Common myeloid progenitor, CD34-positive (primary cell): ENCODE measurements around the gene MBD6.

Experiments used
- CTCF ChIA-PET: fragments of 350-600 bp; sonication (Branson Sonifier 250); formaldehyde crosslinking; loops from one replicate; lab custom pipeline; 2021; ENCODE audit warnings: antibody characterized with exemption; lab: Charles Lee
- POLR2A ChIA-PET: fragments of 350-600 bp; sonication (Branson Sonifier 250); formaldehyde crosslinking; loops from one replicate; lab custom pipeline; 2021; ENCODE audit warnings: antibody characterized with exemption; lab: Charles Lee
- DNase-seq, 3 donors: peaks; one replicate each; pipeline versions ENCODE4 v3.0.0 to v3.0.0-alpha.2; 2013
- H3K27ac ChIP-seq, 2 experiments: 1 replicate in 1 of 2; 2 replicates in 1 of 2; pipeline ENCODE4 v1.7.0; 2013; ENCODE audit warnings: inconsistent platforms in 2 of 2, low read length in 2 of 2, mild to moderate bottlenecking in 2 of 2, low read depth in 1 of 2, moderate library complexity in 1 of 2; ENCODE audit not compliant: severe bottlenecking in 2 of 2, insufficient read depth in 1 of 2, poor library complexity in 1 of 2
- H3K27me3 ChIP-seq, 5 experiments: replicated peaks in 2 of 5; 1 replicate in 3 of 5; 2 replicates in 2 of 5; pipeline versions ENCODE4 v1.6.1 to v1.7.0; 2013; ENCODE audit warnings: low read length in 4 of 5, mild to moderate bottlenecking in 2 of 5, moderate library complexity in 2 of 5, inconsistent platforms in 1 of 5; ENCODE audit not compliant: insufficient read depth in 5 of 5, control insufficient read depth in 4 of 5
- H3K36me3 ChIP-seq, 4 experiments: 1 replicate in 2 of 4; 2 replicates in 2 of 4; pipeline versions ENCODE4 v1.6.1 to v1.7.0; 2013; ENCODE audit warnings: low read length in 3 of 4, control low read depth in 1 of 4, mild to moderate bottlenecking in 1 of 4; ENCODE audit not compliant: control insufficient read depth in 4 of 4, insufficient read depth in 4 of 4
- H3K4me1 ChIP-seq, 4 experiments: 1 replicate in 3 of 4; 2 replicates in 1 of 4; pipeline versions ENCODE4 v1.6.1 to v1.7.1; 2013; ENCODE audit warnings: low read length in 3 of 4, mild to moderate bottlenecking in 3 of 4, control low read depth in 1 of 4, inconsistent platforms in 1 of 4, moderate library complexity in 1 of 4; ENCODE audit not compliant: control insufficient read depth in 4 of 4, insufficient read depth in 4 of 4; ENCODE audit errors: control extremely low read depth in 1 of 4
- H3K4me3 ChIP-seq, 7 experiments: 1 replicate in 4 of 7; 2 replicates in 3 of 7; pipeline versions ENCODE4 v1.5.1 to v1.7.0; 2013; ENCODE audit warnings: mild to moderate bottlenecking in 7 of 7, low read length in 6 of 7, moderate library complexity in 6 of 7, inconsistent platforms in 2 of 7, low read depth in 2 of 7, control low read depth in 1 of 7; ENCODE audit not compliant: insufficient read depth in 4 of 7, control insufficient read depth in 1 of 7; ENCODE audit errors: extremely low read depth in 1 of 7
- H3K9me3 ChIP-seq, 5 experiments: 1 replicate in 4 of 5; 2 replicates in 1 of 5; pipeline versions ENCODE4 v1.6.1 to v1.7.1; 2013; ENCODE audit warnings: low read length in 4 of 5, mild to moderate bottlenecking in 2 of 5, inconsistent platforms in 1 of 5, low read depth in 1 of 5, moderate library complexity in 1 of 5; ENCODE audit not compliant: control insufficient read depth in 4 of 5, insufficient read depth in 2 of 5; ENCODE audit errors: control extremely low read depth in 1 of 5
- WGBS: methylation state at CpG from one replicate; pipeline ENCODE4 v1.1.5; 2013; ENCODE audit not compliant: insufficient coverage; 5-methylcytosine and 5-hydroxymethylcytosine counted together

Gene MBD6

GRCh38 chr12:57541001-57541400 lies 18.4 kb downstream of the MBD6 start:
- no peak overlapping the region for H3K27ac ChIP-seq
- POLR2A ChIA-PET = no interaction called here
- 92% methylated on average over 2 of the region's 2 CpGs for WGBS
- DNase-seq = no peak
- H3K27me3 ChIP-seq = no peaks in the 10 kb centered on the region
- H3K4me1 ChIP-seq = peaks cover 0 to 27% (median 13%) of the 10 kb centered on the region in 4 experiments
- no peaks in the 10 kb centered on the region for H3K9me3 ChIP-seq
- CTCF ChIA-PET = interaction anchor here (1.1 to 4.3 kb wide), 4 partner anchors 9 to 67 kb away, joined by 3 to 24 read pairs (median 4); partner anchors contain the start of gene MBD6
- H3K36me3 ChIP-seq = peaks cover 2 to 31% (median 18%) of the 10 kb centered on the region in 4 experiments
- H3K4me3 ChIP-seq = no peak overlapping the region

GRCh38 chr12:57541717-57542116 lies 19.1 kb downstream of the MBD6 start:
- Histone ChIP-seq H3K9me3 (no peaks in the 10 kb centered on the region), H3K27me3 (no peaks in the 10 kb centered on the region), H3K36me3 (peaks cover 2 to 26% (median 16%) of the 10 kb centered on the region in 4 experiments), H3K27ac (no peak overlapping the region), H3K4me1 (peaks cover 0 to 32% (median 18%) of the 10 kb centered on the region in 4 experiments), H3K4me3 (no peak overlapping the region)
- 100% methylated on average over 1 of the region's 2 CpGs for WGBS
- ChIA-PET CTCF (interaction anchor here (1.3 to 3.2 kb wide), 4 partner anchors 9 to 66 kb away, joined by 3 to 11 read pairs (median 4); no protein-coding TSS in a partner anchor), POLR2A (no interaction called here)
- no peak for DNase-seq

GRCh38 chr12:57543581-57543980 lies 21.0 kb downstream of the MBD6 start:
- Histone ChIP-seq H3K4me3 (no peak overlapping the region), H3K4me1 (peaks cover 0 to 35% (median 18%) of the 10 kb centered on the region in 4 experiments), H3K9me3 (no peaks in the 10 kb centered on the region), H3K27ac (peak overlapping the region in 1 of 2 experiments; percentile 36), H3K36me3 (peaks cover 2 to 17% (median 10%) of the 10 kb centered on the region in 4 experiments), H3K27me3 (peaks cover 0 to 3% (median 0%) of the 10 kb centered on the region in 5 experiments)
- CTCF ChIA-PET = interaction anchor here (0.7 to 3.2 kb wide), 5 partner anchors 9 to 85 kb away, joined by 3 to 11 read pairs (median 3); no protein-coding TSS in a partner anchor
- 13% methylated on average over 1 of the region's 2 CpGs for WGBS
- DNase-seq = peak; percentile 44 to 84 (median 76)
- POLR2A ChIA-PET = interaction anchor here (0.6 to 1.3 kb wide), 6 partner anchors 8 to 27 kb away, joined by 3 to 9 read pairs (median 4); partner anchors contain the start of genes DDIT3 and MBD6

- peaks cover 0 to 14% (median 2%) of the 10 kb centered on the region in 5 experiments for H3K27me3 ChIP-seq
- POLR2A ChIA-PET = interaction anchor here (1.0 to 2.7 kb wide), 5 partner anchors 8 to 30 kb away, joined by 3 to 14 read pairs (median 9); partner anchors contain the start of genes DDIT3 and MBD6
- CTCF ChIA-PET = interaction anchor here (0.8 to 2.2 kb wide), 11 partner anchors 8 to 76 kb away, joined by 3 to 12 read pairs (median 4); partner anchors contain the start of gene DDIT3
- H3K27ac ChIP-seq = peak overlapping the region; percentile 81 to 91
- H3K4me1 ChIP-seq = peaks cover 0 to 38% (median 22%) of the 10 kb centered on the region in 4 experiments
- H3K4me3 ChIP-seq = peak overlapping the region; percentile 73 to 92 (median 83)
- WGBS = 86% methylated on average over 8 of the region's 15 CpGs
- H3K9me3 ChIP-seq = no peaks in the 10 kb centered on the region
- H3K36me3 ChIP-seq = peaks cover 2 to 13% (median 8%) of the 10 kb centered on the region in 4 experiments
- peak in 1 of 3 donors; percentile 5 for DNase-seq
Measured at GRCh38 chr12:57545809-57546437, 23.3 kb downstream of the MBD6 start.

- Histone ChIP-seq H3K27ac (peak within 1 kb of the TSS; percentile 81 to 91), H3K36me3 (peaks cover 0 to 6% (median 3%) of the 10 kb centered on the region in 4 experiments), H3K27me3 (peaks cover 0 to 14% (median 2%) of the 10 kb centered on the region in 5 experiments), H3K4me1 (peaks cover 0 to 38% (median 22%) of the 10 kb centered on the region in 4 experiments), H3K9me3 (no peaks in the 10 kb centered on the region), H3K4me3 (peak within 1 kb of the TSS; percentile 73 to 92 (median 83))
- CTCF ChIA-PET = interaction anchor here (0.8 to 2.2 kb wide), 10 partner anchors 8 to 77 kb away, joined by 3 to 12 read pairs (median 4); partner anchors contain the start of gene DDIT3
- peak; percentile 97 to 98 (median 98) for DNase-seq
- WGBS = under 1% methylated on average over 37 of the region's 56 CpGs
- POLR2A ChIA-PET = interaction anchor here (0.6 to 2.7 kb wide), 7 partner anchors 9 to 84 kb away, joined by 3 to 14 read pairs (median 6); partner anchors contain the start of genes DDIT3 and MBD6
Measured at GRCh38 chr12:57546438-57547287, 24.0 kb downstream of the MBD6 start, which contains the start of gene DCTN2. Gene DCTN2, minus strand, starts transcription at chr12:57547192. Its CDS starts 129 bp downstream, at chr12:57547063.

- no CpG with 5 or more reads among the region's 9 CpGs for WGBS
- H3K36me3 ChIP-seq = peaks cover 0 to 4% (median 0%) of the 10 kb centered on the region in 4 experiments
- H3K4me3 ChIP-seq = peak overlapping the region in 6 of 7 experiments; percentile 75 to 92 (median 85)
- DNase-seq = no peak
- no peaks in the 10 kb centered on the region for H3K9me3 ChIP-seq
- peaks cover 0 to 19% (median 2%) of the 10 kb centered on the region in 5 experiments for H3K27me3 ChIP-seq
- ChIA-PET CTCF (interaction anchor here (0.8 to 2.2 kb wide), 6 partner anchors 15 to 32 kb away, joined by 4 to 12 read pairs (median 5); no protein-coding TSS in a partner anchor), POLR2A (interaction anchor here (0.5 to 2.7 kb wide), 5 partner anchors 20 to 85 kb away, joined by 3 to 14 read pairs (median 9); partner anchors contain the start of genes DDIT3 and MBD6)
- peak overlapping the region; percentile 81 to 91 for H3K27ac ChIP-seq
- peaks cover 0 to 38% (median 22%) of the 10 kb centered on the region in 4 experiments for H3K4me1 ChIP-seq
Measured at GRCh38 chr12:57547288-57548012, 24.8 kb downstream of the MBD6 start.
